Measurements from ENCODE around the gene SOX13.

Gene SOX13

DNA sequence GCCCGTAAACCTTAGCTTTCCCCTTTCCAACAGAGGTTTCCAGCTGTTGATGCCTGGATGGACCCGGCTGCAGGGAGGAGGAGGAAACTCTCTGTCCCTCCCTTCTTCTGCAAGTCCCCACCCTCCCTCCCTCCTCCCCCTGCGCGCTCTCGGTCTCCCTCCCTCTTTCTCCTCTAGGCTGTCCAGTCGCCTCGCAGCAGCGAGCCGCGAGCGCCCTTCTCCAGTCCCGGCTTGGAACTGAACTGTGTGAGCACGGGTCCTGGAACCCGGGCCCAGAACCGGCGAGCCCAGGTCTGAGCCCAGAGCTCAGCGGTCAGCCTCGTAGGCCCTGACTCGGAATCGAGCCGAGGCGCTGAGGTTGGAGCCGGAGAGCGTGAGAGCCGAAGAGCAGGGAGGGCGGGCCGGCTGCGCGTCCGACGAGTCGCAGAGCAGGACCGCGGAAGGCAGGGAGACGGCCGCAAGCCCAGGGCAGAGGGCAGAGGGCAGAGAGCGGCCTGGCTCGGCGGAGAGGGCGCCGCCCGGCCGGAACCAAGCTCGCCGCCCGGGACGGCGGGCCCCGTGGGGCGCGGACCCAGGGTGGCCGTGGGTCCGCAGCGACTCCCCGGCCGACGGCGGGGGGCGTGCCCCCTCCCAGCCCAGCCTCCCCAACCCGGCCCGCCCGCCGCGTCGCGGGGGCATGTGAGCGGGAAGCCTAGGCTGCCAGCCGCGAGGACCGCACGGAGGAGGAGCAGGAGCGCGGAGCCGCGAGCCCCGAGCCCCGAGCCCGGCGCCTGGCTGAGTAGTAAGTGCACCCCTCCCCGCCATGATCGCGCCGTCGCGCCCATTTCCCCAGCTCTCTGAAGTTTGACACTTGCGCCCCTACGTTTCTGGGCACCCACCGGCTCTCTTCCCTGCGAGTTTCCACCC is at the start of gene SOX13:
Gene SOX13, plus strand, starts transcription at position 185 of the 906 bp plus-strand sequence. CDS start 39,801 bp downstream, outside the sequence.
- Histone ChIP-seq H3K4me3 (peak within 1 kb of the TSS; percentile 94), H3K27ac (peak within 1 kb of the TSS; percentile 67 to 94)
- TF ChIP-seq, protein P1, sequence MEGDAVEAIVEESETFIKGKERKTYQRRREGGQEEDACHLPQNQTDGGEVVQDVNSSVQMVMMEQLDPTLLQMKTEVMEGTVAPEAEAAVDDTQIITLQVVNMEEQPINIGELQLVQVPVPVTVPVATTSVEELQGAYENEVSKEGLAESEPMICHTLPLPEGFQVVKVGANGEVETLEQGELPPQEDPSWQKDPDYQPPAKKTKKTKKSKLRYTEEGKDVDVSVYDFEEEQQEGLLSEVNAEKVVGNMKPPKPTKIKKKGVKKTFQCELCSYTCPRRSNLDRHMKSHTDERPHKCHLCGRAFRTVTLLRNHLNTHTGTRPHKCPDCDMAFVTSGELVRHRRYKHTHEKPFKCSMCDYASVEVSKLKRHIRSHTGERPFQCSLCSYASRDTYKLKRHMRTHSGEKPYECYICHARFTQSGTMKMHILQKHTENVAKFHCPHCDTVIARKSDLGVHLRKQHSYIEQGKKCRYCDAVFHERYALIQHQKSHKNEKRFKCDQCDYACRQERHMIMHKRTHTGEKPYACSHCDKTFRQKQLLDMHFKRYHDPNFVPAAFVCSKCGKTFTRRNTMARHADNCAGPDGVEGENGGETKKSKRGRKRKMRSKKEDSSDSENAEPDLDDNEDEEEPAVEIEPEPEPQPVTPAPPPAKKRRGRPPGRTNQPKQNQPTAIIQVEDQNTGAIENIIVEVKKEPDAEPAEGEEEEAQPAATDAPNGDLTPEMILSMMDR (IDR thresholded peaks at IDR 0.05): no peak
- DNase-seq (ENCODE audit: low spot score): peak; percentile 91

- Histone ChIP-seq H3K27ac (no peak overlapping the region), H3K4me3 (no peak overlapping the region)
- TF ChIP-seq, protein P1 (IDR thresholded peaks at IDR 0.05): no peak
- no peak for DNase-seq (ENCODE audit: low spot score)
Observed at GRCh38 chr1:204025917-204026707, 46.8 kb upstream of the SOX13 start.

DNA sequence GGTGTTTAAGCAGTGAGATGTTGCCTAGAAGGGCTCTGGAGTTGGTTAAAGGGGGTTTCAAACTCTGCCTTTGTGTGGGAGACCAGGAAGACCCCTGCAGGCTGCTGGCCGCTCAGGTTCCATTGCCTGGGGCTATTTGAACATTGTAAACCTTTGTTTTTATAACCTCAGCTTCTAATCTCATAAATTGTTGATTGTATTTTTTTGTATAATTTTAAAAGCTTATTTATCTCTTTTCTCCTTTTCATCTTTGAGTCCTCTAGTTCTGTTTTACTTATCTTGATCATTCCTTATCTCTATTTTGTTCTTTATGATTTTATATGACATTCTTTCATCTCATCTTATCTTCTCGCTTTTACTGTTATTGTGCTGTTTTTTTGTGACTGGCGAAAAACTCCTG is 45.5 kb upstream of the SOX13 start:
- Histone ChIP-seq H3K27ac (no peak overlapping the region), H3K4me3 (no peak overlapping the region)
- TF ChIP-seq, protein P1 (IDR thresholded peaks at IDR 0.05): no peak
- DNase-seq (ENCODE audit: low spot score): no peak

- Histone ChIP-seq H3K27ac (no peak overlapping the region), H3K4me3 (no peak overlapping the region)
- TF ChIP-seq, protein P1 (IDR thresholded peaks at IDR 0.05): no peak
- no peak for DNase-seq (ENCODE audit: low spot score)
Observed at GRCh38 chr1:204029016-204029415, 43.9 kb upstream of the SOX13 start.

DNA sequence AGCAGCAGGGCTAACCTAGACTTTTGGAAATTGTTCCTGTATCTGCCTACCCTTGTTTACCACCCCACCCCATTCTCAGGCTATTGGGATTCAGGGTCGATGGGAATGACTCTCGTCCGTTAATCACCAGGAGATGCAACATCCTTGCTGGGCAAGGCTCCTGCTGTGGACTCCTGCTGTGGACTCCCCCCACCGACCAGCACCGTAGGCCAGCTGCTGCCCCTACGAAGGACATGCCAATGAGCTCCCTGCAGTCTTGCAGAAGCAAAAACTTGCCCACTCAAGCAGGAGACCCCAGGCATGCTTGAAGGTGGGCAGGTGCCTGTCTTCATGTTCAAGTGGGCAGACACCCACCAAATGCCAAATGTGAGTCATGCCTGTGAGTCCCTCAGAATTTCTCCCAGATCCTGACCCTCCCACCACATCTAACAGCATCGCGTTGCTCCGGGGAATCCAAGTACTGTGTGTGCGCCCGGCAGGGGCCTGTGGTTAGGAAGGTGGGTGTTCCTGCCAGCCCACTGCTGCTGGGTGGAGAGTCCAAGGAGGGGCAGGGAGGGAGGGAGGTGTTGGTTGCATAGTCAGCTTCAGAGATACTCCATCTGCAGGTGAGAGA is 41.7 kb upstream of the SOX13 start:
- TF ChIP-seq, protein P1 (IDR thresholded peaks at IDR 0.05): no peak
- H3K27ac ChIP-seq: no peak overlapping the region
- DNase-seq (ENCODE audit: low spot score): no peak

GRCh38 chr1:204032642-204033235 is 40.2 kb upstream of the SOX13 start:
- H3K4me3 ChIP-seq: no peak overlapping the region
- no peak for DNase-seq (ENCODE audit: low spot score)
- no peak overlapping the region for H3K27ac ChIP-seq
- TF ChIP-seq, protein P1 (IDR thresholded peaks at IDR 0.05): no peak

More for the DNA sequence above, 41.7 kb upstream of the SOX13 start:
- no peak overlapping the region for H3K4me3 ChIP-seq

Data from coronary artery (tissue), 2 donors.